Keratinocyte (primary cell): ENCODE results near the gene LANCL1. TPM values are rescaled to one million over a fixed set of nuclear protein-coding genes. Genes with fewer than 3 reads are reported as not detected.

Source experiments
- DNase-seq: peaks from one replicate; pipeline ENCODE4 v3.0.0-alpha.2; 2011; ENCODE audit warnings: low read depth, missing footprints, low spot score
- FAIRE-seq: peaks from 2 replicates; lab custom pipeline; 2011; peaks lifted over from hg19 to GRCh38; lab: Jason Lieb, UNC
- H2AFZ ChIP-seq: 2 replicates; pipeline ENCODE4 v1.6.0; 2012; ENCODE audit warnings: low read length, control low read depth, inconsistent platforms; ENCODE audit not compliant: control insufficient read depth
- H3K27ac ChIP-seq: 2 replicates; pipeline ENCODE4 v1.5.1; 2011; ENCODE audit warnings: low read length; ENCODE audit not compliant: control insufficient read depth, insufficient read depth
- H3K27me3 ChIP-seq: 3 replicates; pipeline ENCODE4 v1.6.0; 2011; ENCODE audit warnings: low read length; ENCODE audit not compliant: control insufficient read depth, insufficient read depth; ENCODE audit errors: extremely low read depth
- H3K36me3 ChIP-seq, 2 experiments: 2 replicates in 1 of 2; 3 replicates in 1 of 2; pipeline ENCODE4 v1.5.1; 2011; ENCODE audit warnings: low read length in 2 of 2, mild to moderate bottlenecking in 1 of 2; ENCODE audit not compliant: control insufficient read depth in 2 of 2, insufficient read depth in 2 of 2; ENCODE audit errors: extremely low read depth in 1 of 2
- H3K4me1 ChIP-seq: 3 replicates; pipeline ENCODE4 v1.5.1; 2011; ENCODE audit warnings: low read length; ENCODE audit not compliant: control insufficient read depth, insufficient read depth; ENCODE audit errors: extremely low read depth
- H3K4me2 ChIP-seq: 3 replicates; pipeline ENCODE4 v1.6.0; 2011; ENCODE audit warnings: low read depth, low read length; ENCODE audit not compliant: control insufficient read depth, insufficient read depth; ENCODE audit errors: extremely low read depth
- H3K4me3 ChIP-seq, 3 experiments: fragments of 200-600 bp in 1 of 3; sonication (generic) in 1 of 3; 2 replicates in 2 of 3; 3 replicates in 1 of 3; pipeline ENCODE4 v1.5.1; 2011 to 2016; ENCODE audit warnings: low read length in 3 of 3, mild to moderate bottlenecking in 3 of 3, control low read depth in 2 of 3, inconsistent platforms in 1 of 3, low read depth in 1 of 3, mixed read lengths in 1 of 3, mixed run types in 1 of 3, moderate library complexity in 1 of 3; ENCODE audit not compliant: control insufficient read depth in 2 of 3, insufficient read depth in 2 of 3; ENCODE audit errors: extremely low read depth in 1 of 3
- H3K79me2 ChIP-seq: 2 replicates; pipeline ENCODE4 v1.6.0; 2012; ENCODE audit warnings: low read length; ENCODE audit not compliant: control insufficient read depth, insufficient read depth
- H3K9ac ChIP-seq: 3 replicates; pipeline ENCODE4 v1.6.0; 2011; ENCODE audit warnings: low read length; ENCODE audit not compliant: control insufficient read depth, insufficient read depth; ENCODE audit errors: extremely low read depth
- H3K9me1 ChIP-seq: 3 replicates; pipeline ENCODE4 v1.6.0; 2011; ENCODE audit warnings: low read length; ENCODE audit not compliant: control insufficient read depth, insufficient read depth; ENCODE audit errors: extremely low read depth
- H3K9me3 ChIP-seq: 2 replicates; pipeline ENCODE4 v1.5.1; 2012; ENCODE audit warnings: low read depth, low read length; ENCODE audit not compliant: control insufficient read depth
- H4K20me1 ChIP-seq: 3 replicates; pipeline ENCODE4 v1.6.0; 2011; ENCODE audit warnings: low read length; ENCODE audit not compliant: control insufficient read depth, insufficient read depth; ENCODE audit errors: extremely low read depth
- EZH2 ChIP-seq: IDR thresholded peaks from one replicate; pipeline ENCODE4 v1.6.1; 2012; ENCODE audit warnings: inconsistent platforms, mild to moderate bottlenecking, low read length, moderate library complexity
- dilution Hi-C: fragments of 300-500 bp; cut with MboI; formaldehyde crosslinking; loops from one replicate; pipeline ENCODE4 v1.7.0; 2020; ENCODE audit warnings: low sequenced_read_pairs; ENCODE audit not compliant: extremely low pct_ligation_motif_present
- polyA plus RNA-seq, 5 experiments: library from polyadenylated mRNA; depleted of rRNA in 3 of 5; stranded (reverse) in 3 of 5; stranded (forward) in 1 of 5; unstranded in 1 of 5; fragments of >200 nt; gene quantifications; 1 replicate in 1 of 5; 2 replicates in 3 of 5; 3 replicates in 1 of 5; pipeline versions ENCODE4 v1.2.1 to v1.2.3, GENCODE V29; 2011 to 2012; ENCODE audit warnings: missing spikeins in 2 of 5, low read depth in 1 of 5, low replicate concordance in 1 of 5
- TF ChIP-seq, protein P1 (sequence below), 3 experiments: IDR thresholded peaks in 1 of 3; conservative IDR thresholded peaks in 1 of 3; optimal IDR thresholded peaks in 1 of 3; 2 replicates in 2 of 3; 3 replicates in 1 of 3; pipeline versions ENCODE3 to v1.5.1; 2011; ENCODE audit warnings: low read length in 3 of 3, mild to moderate bottlenecking in 3 of 3, moderate library complexity in 2 of 3, control low read depth in 1 of 3, inconsistent platforms in 1 of 3; ENCODE audit not compliant: insufficient read depth in 2 of 3; ENCODE audit errors: extremely low read depth in 1 of 3

LANCL1 gene
- polyA plus RNA-seq, 1 donor (not counting 4 experiments of a cell fraction or from before 2014, with no cell fraction given), result 86.4 TPM

DNA sequence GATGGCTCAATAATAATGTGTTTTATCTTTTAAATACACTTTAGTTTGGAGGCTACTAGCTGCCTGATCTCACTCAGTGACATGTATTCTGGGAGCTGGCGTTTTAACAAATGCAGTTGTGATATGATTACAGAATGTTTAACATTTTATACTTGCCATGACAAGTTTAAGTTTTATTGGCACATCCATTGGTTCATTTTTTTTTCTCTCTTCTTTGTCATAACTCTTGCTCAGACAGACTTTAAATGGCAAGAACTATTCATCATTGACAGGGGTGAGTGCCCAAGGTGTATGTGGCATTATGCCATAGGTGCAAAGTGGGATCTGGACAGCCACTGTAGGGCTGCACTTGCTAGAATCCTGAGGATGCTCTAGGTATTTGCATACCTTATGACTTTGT lies 89.5 kb downstream of the LANCL1 start:
- no peak for TF ChIP-seq EZH2
- TF ChIP-seq, protein P1, sequence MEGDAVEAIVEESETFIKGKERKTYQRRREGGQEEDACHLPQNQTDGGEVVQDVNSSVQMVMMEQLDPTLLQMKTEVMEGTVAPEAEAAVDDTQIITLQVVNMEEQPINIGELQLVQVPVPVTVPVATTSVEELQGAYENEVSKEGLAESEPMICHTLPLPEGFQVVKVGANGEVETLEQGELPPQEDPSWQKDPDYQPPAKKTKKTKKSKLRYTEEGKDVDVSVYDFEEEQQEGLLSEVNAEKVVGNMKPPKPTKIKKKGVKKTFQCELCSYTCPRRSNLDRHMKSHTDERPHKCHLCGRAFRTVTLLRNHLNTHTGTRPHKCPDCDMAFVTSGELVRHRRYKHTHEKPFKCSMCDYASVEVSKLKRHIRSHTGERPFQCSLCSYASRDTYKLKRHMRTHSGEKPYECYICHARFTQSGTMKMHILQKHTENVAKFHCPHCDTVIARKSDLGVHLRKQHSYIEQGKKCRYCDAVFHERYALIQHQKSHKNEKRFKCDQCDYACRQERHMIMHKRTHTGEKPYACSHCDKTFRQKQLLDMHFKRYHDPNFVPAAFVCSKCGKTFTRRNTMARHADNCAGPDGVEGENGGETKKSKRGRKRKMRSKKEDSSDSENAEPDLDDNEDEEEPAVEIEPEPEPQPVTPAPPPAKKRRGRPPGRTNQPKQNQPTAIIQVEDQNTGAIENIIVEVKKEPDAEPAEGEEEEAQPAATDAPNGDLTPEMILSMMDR (optimal IDR thresholded peaks at IDR 0.05 in 1 of 3, IDR thresholded peaks at IDR 0.05 in 1 of 3, conservative IDR thresholded peaks at IDR 0.05 in 1 of 3; ENCODE audit: extremely low read depth in 1 of 3, insufficient read depth in 2 of 3, low read length in 3 of 3), result no peak
- no peak for FAIRE-seq
- H3K27me3 ChIP-seq, result no peaks in the 10 kb centered on the region

More for the DNA sequence above, 89.5 kb downstream of the LANCL1 start:
- H4K20me1 ChIP-seq, result no peaks in the 10 kb centered on the region
- H3K79me2 ChIP-seq, result no peaks in the 10 kb centered on the region
- no peak overlapping the region for H3K9ac ChIP-seq
- dilution Hi-C loops, result no loop called here
- H3K9me1 ChIP-seq, result no peaks in the 10 kb centered on the region
- no peak overlapping the region for H2AFZ ChIP-seq
- H3K4me2 ChIP-seq, result no peak overlapping the region
- H3K4me3 ChIP-seq, result no peak overlapping the region
- H3K27ac ChIP-seq, result no peak overlapping the region
- DNase-seq, result no peak
- H3K9me3 ChIP-seq, result no peaks in the 10 kb centered on the region
- H3K36me3 ChIP-seq, result no peaks in the 10 kb centered on the region
- no peaks in the 10 kb centered on the region for H3K4me1 ChIP-seq

Other genes starting within 250 kb of the LANCL1 start
- not detected in 3 replicates for gene MYL1, start 161.6 kb downstream of the LANCL1 start, polyA plus RNA-seq
- 21.7 to 33.0 TPM (median 25.6 TPM) in 3 replicates for gene CPS1, start 79.8 kb upstream of the LANCL1 start, polyA plus RNA-seq